ENCODE data around the gene IFT22.

- TF ChIP-seq, protein P1, sequence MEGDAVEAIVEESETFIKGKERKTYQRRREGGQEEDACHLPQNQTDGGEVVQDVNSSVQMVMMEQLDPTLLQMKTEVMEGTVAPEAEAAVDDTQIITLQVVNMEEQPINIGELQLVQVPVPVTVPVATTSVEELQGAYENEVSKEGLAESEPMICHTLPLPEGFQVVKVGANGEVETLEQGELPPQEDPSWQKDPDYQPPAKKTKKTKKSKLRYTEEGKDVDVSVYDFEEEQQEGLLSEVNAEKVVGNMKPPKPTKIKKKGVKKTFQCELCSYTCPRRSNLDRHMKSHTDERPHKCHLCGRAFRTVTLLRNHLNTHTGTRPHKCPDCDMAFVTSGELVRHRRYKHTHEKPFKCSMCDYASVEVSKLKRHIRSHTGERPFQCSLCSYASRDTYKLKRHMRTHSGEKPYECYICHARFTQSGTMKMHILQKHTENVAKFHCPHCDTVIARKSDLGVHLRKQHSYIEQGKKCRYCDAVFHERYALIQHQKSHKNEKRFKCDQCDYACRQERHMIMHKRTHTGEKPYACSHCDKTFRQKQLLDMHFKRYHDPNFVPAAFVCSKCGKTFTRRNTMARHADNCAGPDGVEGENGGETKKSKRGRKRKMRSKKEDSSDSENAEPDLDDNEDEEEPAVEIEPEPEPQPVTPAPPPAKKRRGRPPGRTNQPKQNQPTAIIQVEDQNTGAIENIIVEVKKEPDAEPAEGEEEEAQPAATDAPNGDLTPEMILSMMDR (IDR thresholded peaks at IDR 0.05), result no peak
- TF ChIP-seq POLR2A (IDR thresholded peaks at IDR 0.05), result no peak
Observed at GRCh38 chr7:101285171-101285570, 36.4 kb downstream of the IFT22 start.

Data from right lobe of liver (tissue), 4 donors.